Measurements from ENCODE around the gene C2orf42. TPM values are rescaled to one million over a fixed set of nuclear protein-coding genes. Genes with fewer than 3 reads are reported as not detected.

The C2orf42 gene
- total RNA-seq, 1 experiment from 2014 or later = 6.8 TPM

- 0 out of 2 replicates have a peak, but pooled peaks have one; percentile 55 for TF ChIP-seq ZNF425 (CRISPR knock-in tag; conservative IDR thresholded peaks at IDR 0.05)
- TF ChIP-seq E2F1 (CRISPR knock-in tag; IDR thresholded peaks at IDR 0.05) = peak; percentile 87; the same call in 1 of the 2 replicates
- TF ChIP-seq JUN (CRISPR knock-in tag; IDR thresholded peaks at IDR 0.05) = peak; percentile 77; the same call in 1 of the 2 replicates
- peak; percentile 84 for TF ChIP-seq HMGXB4 (CRISPR knock-in tag; IDR thresholded peaks at IDR 0.05)
- TF ChIP-seq JAZF1 (CRISPR knock-in tag; IDR thresholded peaks at IDR 0.05) = no peak
- peak; percentile 95 for TF ChIP-seq E2F4 (CRISPR knock-in tag; IDR thresholded peaks at IDR 0.05; ENCODE audit: borderline replicate concordance, low read depth)
- no peak for TF ChIP-seq ZSCAN18 (CRISPR knock-in tag; IDR thresholded peaks at IDR 0.05)
- TF ChIP-seq FOXK1 (CRISPR knock-in tag; IDR thresholded peaks at IDR 0.05) = peak; percentile 90
- peak; percentile 86; the same call in 1 of the 2 replicates for TF ChIP-seq MYBL2 (CRISPR knock-in tag; IDR thresholded peaks at IDR 0.05)
- peak; percentile 98 for TF ChIP-seq SP1 (CRISPR knock-in tag; conservative IDR thresholded peaks at IDR 0.05)
Observed at GRCh38 chr2:70142590-70143313, 48.1 kb downstream of the C2orf42 start (continued).

GRCh38 chr2:70141902-70142589 is 48.8 kb downstream of the C2orf42 start:
- ATAC-seq (peak; percentile 22), DNase-seq (ENCODE audit: low spot score) (peak; percentile 77)
- Mint-ChIP-seq H3K27ac (peak overlapping the region; percentile 100), H3K4me1 (peaks cover 42% of the 10 kb centered on the region), H3K27me3 (ENCODE audit: low read depth) (no peaks in the 10 kb centered on the region), H3K4me3 (peak overlapping the region; percentile 73), H3K9me3 (no peaks in the 10 kb centered on the region), H3K36me3 (no peaks in the 10 kb centered on the region)
- POLR2A ChIA-PET = interaction anchor here (1.0 to 4.9 kb wide), 6 partner anchors 18 to 228 kb away, joined by 3 to 60 read pairs (median 31); partner anchors contain the start of gene MXD1
- CTCF ChIA-PET = interaction anchor here (0.5 to 2.3 kb wide), 6 partner anchors 15 to 71 kb away, joined by 3 to 7 read pairs (median 4); no protein-coding TSS in a partner anchor
- TF ChIP-seq TEAD4 (CRISPR knock-in tag; IDR thresholded peaks at IDR 0.05) (no peak), ZBTB21 (CRISPR knock-in tag; IDR thresholded peaks at IDR 0.05; ENCODE audit: borderline replicate concordance) (no peak), ZNF671 (CRISPR knock-in tag; IDR thresholded peaks at IDR 0.05) (peak; percentile 44; the same call in 1 of the 2 replicates), ZNF263 (CRISPR knock-in tag; IDR thresholded peaks at IDR 0.05; ENCODE audit: low read depth) (peak; percentile 76), ZNF512 (CRISPR knock-in tag; IDR thresholded peaks at IDR 0.05; ENCODE audit: borderline replicate concordance) (no peak), ATF1 (CRISPR knock-in tag; IDR thresholded peaks at IDR 0.05) (no peak), SOX15 (CRISPR knock-in tag; IDR thresholded peaks at IDR 0.05) (no peak), FOXP1 (CRISPR knock-in tag; IDR thresholded peaks at IDR 0.05; ENCODE audit: borderline replicate concordance) (peak; percentile 13; the same call in 1 of the 2 replicates), ZNF416 (CRISPR knock-in tag; IDR thresholded peaks at IDR 0.05) (0 out of 2 replicates have a peak, but pooled peaks have one; percentile 51), ELF4 (CRISPR knock-in tag; IDR thresholded peaks at IDR 0.05; ENCODE audit: low read depth) (no peak), ATF6 (CRISPR knock-in tag; IDR thresholded peaks at IDR 0.05) (no peak), E2F4 (CRISPR knock-in tag; IDR thresholded peaks at IDR 0.05; ENCODE audit: borderline replicate concordance, low read depth) (no peak)
